ENCODE results near the gene CTNNBL1. TPM values are rescaled to one million over a fixed set of nuclear protein-coding genes. Genes with fewer than 3 reads are reported as not detected.

The CTNNBL1 gene
- total RNA-seq, 2 donors from 2014 or later: 29.9 to 39.9 TPM

DNA sequence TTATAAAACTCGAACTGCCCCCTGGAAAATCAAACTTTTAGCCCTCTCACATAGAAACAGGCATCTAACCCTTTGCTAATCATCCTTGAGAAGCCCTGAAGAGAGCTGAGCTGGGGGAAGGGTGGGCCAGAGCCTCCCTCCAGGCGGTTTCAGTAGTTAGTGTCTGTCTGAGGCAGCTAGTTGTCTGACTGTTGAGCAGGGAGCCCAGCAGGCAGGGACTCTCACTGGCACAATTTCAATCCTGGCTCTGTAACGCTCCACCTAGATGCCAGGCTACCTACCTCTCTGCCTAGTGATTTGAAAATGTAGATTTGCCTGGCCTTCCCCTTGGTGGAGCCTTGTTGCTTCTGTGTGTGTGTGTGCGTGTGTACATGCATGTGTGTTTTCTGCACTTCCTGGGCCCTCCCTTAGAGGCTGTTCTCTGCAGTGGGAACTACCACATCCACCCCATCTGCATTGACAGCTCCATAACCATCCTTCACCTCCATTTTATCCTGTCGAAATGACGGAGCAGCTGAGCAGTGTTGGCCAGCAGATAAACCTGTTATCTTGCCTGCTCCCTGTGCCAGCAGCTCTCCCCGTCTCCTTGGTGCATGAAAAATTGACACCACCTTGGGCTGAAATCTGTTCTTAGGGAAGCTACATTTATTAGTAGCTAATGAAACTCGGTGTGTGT is 139.5 kb downstream of the CTNNBL1 start:
- Histone ChIP-seq H3K27me3 (no peaks in the 10 kb centered on the region), H3K4me3 (no peak overlapping the region), H3K36me3 (no peaks in the 10 kb centered on the region), H3K4me1 (peaks cover 0 to 16% of the 10 kb centered on the region in 2 donors), H3K27ac (no peak overlapping the region), H3K9me3 (no peaks in the 10 kb centered on the region)
- TF ChIP-seq CTCF (IDR thresholded peaks at IDR 0.05): no peak
- no peak for DNase-seq (ENCODE audit: low spot score)

GRCh38 chr20:37836926-37837325 is 143.1 kb downstream of the CTNNBL1 start:
- Histone ChIP-seq H3K27me3 (no peaks in the 10 kb centered on the region), H3K36me3 (no peaks in the 10 kb centered on the region), H3K27ac (no peak overlapping the region), H3K4me1 (peaks cover 0 to 16% of the 10 kb centered on the region in 2 donors), H3K9me3 (no peaks in the 10 kb centered on the region), H3K4me3 (no peak overlapping the region)
- DNase-seq (ENCODE audit: low spot score): no peak
- no peak for TF ChIP-seq CTCF (IDR thresholded peaks at IDR 0.05)

DNA sequence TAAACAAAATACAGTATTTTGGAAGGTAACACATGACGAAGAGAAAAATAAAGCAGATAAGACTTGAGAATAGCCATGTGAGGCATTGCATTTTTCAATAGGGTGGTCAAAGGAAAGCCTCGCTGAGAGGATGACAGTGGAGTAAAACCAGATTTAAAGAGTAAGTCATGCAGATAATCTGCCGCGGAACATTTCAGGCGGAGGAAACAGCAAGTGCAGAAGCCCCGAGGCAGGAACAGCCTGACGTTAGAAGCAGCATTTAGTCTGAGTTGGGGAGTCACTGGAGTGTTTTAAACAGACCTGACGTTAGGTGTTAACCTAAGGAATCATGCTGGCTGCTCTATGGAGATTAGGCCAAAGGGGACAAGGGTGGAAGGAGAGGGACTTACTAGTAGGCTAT is 144.1 kb downstream of the CTNNBL1 start:
- Histone ChIP-seq H3K27me3 (no peaks in the 10 kb centered on the region), H3K4me3 (no peak overlapping the region), H3K36me3 (peaks cover 10% of the 10 kb centered on the region), H3K4me1 (peaks cover 0 to 16% of the 10 kb centered on the region in 2 donors), H3K27ac (no peak overlapping the region), H3K9me3 (no peaks in the 10 kb centered on the region)
- no peak for DNase-seq (ENCODE audit: low spot score)
- no peak for TF ChIP-seq CTCF (IDR thresholded peaks at IDR 0.05)

GRCh38 chr20:37838769-37839431 is 145.1 kb downstream of the CTNNBL1 start:
- TF ChIP-seq CTCF (IDR thresholded peaks at IDR 0.05): no peak
- Histone ChIP-seq H3K4me3 (no peak overlapping the region), H3K4me1 (peaks cover 0 to 6% of the 10 kb centered on the region in 2 donors), H3K9me3 (no peaks in the 10 kb centered on the region), H3K27ac (no peak overlapping the region), H3K27me3 (no peaks in the 10 kb centered on the region), H3K36me3 (peaks cover 19% of the 10 kb centered on the region)
- DNase-seq (ENCODE audit: low spot score): no peak

DNA sequence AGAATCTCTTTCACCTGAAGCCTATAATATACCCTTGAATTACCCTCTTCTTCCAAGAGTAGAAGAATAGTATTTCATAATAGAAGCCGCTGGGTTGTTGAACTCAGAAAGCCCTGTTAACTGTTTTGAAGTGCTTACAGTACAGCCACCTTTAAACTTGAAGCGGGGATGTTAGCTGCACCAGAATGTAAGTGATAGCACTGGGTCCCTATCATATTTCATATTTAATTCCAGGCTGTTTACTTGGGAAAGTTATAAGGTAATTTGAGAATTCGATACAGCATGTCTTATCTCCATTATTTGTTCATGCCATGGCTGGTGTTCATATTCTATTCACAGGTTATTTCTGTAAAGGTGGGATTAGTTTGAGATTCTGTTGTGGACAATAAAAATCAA is 145.6 kb downstream of the CTNNBL1 start:
- Histone ChIP-seq H3K4me3 (no peak overlapping the region), H3K9me3 (no peaks in the 10 kb centered on the region), H3K36me3 (peaks cover 19% of the 10 kb centered on the region), H3K27ac (no peak overlapping the region), H3K27me3 (no peaks in the 10 kb centered on the region), H3K4me1 (peaks cover 0 to 4% of the 10 kb centered on the region in 2 donors)
- no peak for TF ChIP-seq CTCF (IDR thresholded peaks at IDR 0.05)
- DNase-seq (ENCODE audit: low spot score): no peak

All from right atrium auricular region (tissue), 2 donors.